PC-9 (cell line): ENCODE measurements around the gene NEDD8. TPM values are rescaled to one million over a fixed set of nuclear protein-coding genes. Genes with fewer than 3 reads are reported as not detected.
A peak's percentile ranks its signal among the peaks of the same experiment; 100 is the strongest.

Experiments
- BruUV-seq: library from RNA; stranded (reverse); fragments of 400-500 nt; replicated peaks from 2 replicates; lab custom pipeline; 2021; lab: Mats Ljungman, UMichigan
- CTCF ChIA-PET: fragments of 300-600 bp; sonication (Branson Sonifier 250); formaldehyde crosslinking; loops from one replicate; lab custom pipeline; 2022; ENCODE audit warnings: antibody characterized with exemption; lab: Charles Lee
- POLR2A ChIA-PET: fragments of 300-600 bp; sonication (Branson Sonifier 250); formaldehyde crosslinking; loops from one replicate; lab custom pipeline; 2022; ENCODE audit warnings: antibody characterized with exemption; ENCODE audit not compliant: unreplicated experiment; lab: Charles Lee
- DNase-seq, 2 experiments: peaks; one replicate each; pipeline versions ENCODE4 v3.0.0 to v3.0.0-alpha.2; 2015 to 2022; ENCODE audit warnings: mixed read lengths in 1 of 2
- H2AFZ ChIP-seq: fragments of 200-600 bp; sonication (generic); 2 replicates; pipeline ENCODE4 v1.8.1; 2017; ENCODE audit warnings: antibody characterized with exemption
- H3F3A ChIP-seq: fragments of 200-600 bp; sonication (generic); 2 replicates; pipeline ENCODE4 v1.8.1; 2017; ENCODE audit warnings: antibody characterized with exemption, mild to moderate bottlenecking, low read depth; ENCODE audit not compliant: insufficient read depth
- H3K27ac ChIP-seq: fragments of 200-600 bp; sonication (generic); 2 replicates; pipeline ENCODE4 v1.6.1; 2016; ENCODE audit warnings: mixed run types
- H3K27me3 ChIP-seq: fragments of 200-600 bp; sonication (generic); 2 replicates; pipeline ENCODE4 v1.6.1; 2016; ENCODE audit warnings: low read depth, mixed run types; ENCODE audit not compliant: insufficient read depth
- H3K36me3 ChIP-seq: fragments of 200-600 bp; sonication (generic); 2 replicates; pipeline ENCODE4 v1.6.1; 2016; ENCODE audit warnings: low read depth, mixed run types
- H3K4me1 ChIP-seq: fragments of 200-600 bp; sonication (generic); replicated peaks from 2 replicates; pipeline ENCODE4 v1.6.1; 2016; ENCODE audit warnings: mixed run types; ENCODE audit not compliant: insufficient read depth
- H3K4me2 ChIP-seq: fragments of 200-600 bp; sonication (generic); 2 replicates; pipeline ENCODE4 v1.6.1; 2017; ENCODE audit warnings: mixed run types
- H3K4me3 ChIP-seq: fragments of 200-600 bp; sonication (generic); 2 replicates; pipeline ENCODE4 v1.6.1; 2016; ENCODE audit warnings: mixed run types
- H3K79me2 ChIP-seq: fragments of 200-600 bp; sonication (generic); 2 replicates; pipeline ENCODE4 v1.6.1; 2017; ENCODE audit warnings: low read depth, mixed run types
- H3K9me2 ChIP-seq: fragments of 200-600 bp; sonication (generic); 2 replicates; pipeline ENCODE4 v1.8.1; 2017; ENCODE audit warnings: mild to moderate bottlenecking; ENCODE audit not compliant: insufficient read depth
- H3K9me3 ChIP-seq: fragments of 200-600 bp; sonication (generic); 2 replicates; pipeline ENCODE4 v1.8.1; 2016; ENCODE audit warnings: low read depth; ENCODE audit not compliant: insufficient read depth
- H4K20me1 ChIP-seq: fragments of 200-600 bp; sonication (generic); 2 replicates; pipeline ENCODE4 v1.8.1; 2017; ENCODE audit not compliant: insufficient read depth
- EZH2 ChIP-seq: fragments of 200-600 bp; sonication (generic); IDR thresholded peaks from 2 replicates; pipeline ENCODE4 v1.8.0; 2017; ENCODE audit warnings: antibody characterized with exemption, low read depth
- intact Hi-C: fragments of 100-400 bp; cut with micrococcal nuclease; formaldehyde crosslinking; loops from one replicate; pipeline ENCODE4 v1.10.0; 2022; ENCODE audit not compliant: unreplicated experiment
- total RNA-seq: library from RNA; stranded (reverse); gene quantifications from 2 replicates; pipeline ENCODE4 v1.2.3, GENCODE V29; 2021
- TF ChIP-seq, protein P1 (sequence below): fragments of 200-600 bp; sonication (generic); conservative IDR thresholded peaks from 2 replicates; pipeline ENCODE4 v1.6.1; 2017; ENCODE audit warnings: mixed run types, antibody characterized with exemption, mild to moderate bottlenecking, moderate library complexity

The NEDD8 gene
- total RNA-seq, 1 experiment from 2014 or later = 179 TPM

GRCh38 chr14:24188251-24189058 is 43.7 kb downstream of the NEDD8 start, which contains the start of gene IPO4:
IPO4 (minus strand) TSS chr14:24188816; CDS start chr14:24188787, 29 bp downstream.
- TSS peak; percentile 76 for BruUV-seq
- intact Hi-C loops = loop anchor here (1.0 kb wide), 1 partner anchor 27 kb away; the partner anchor contains the start of gene IRF9

GRCh38 chr14:24187539-24187915 is 44.6 kb downstream of the NEDD8 start:
- peak overlapping the region; percentile 88 for H3K4me3 ChIP-seq
- no TSS peak for BruUV-seq
- intact Hi-C loops = no loop called here
- POLR2A ChIA-PET = no interaction called here
- H3K9me2 ChIP-seq = no peaks in the 10 kb centered on the region
- CTCF ChIA-PET = no interaction called here
- H3K27ac ChIP-seq = no peak overlapping the region
- no peaks in the 10 kb centered on the region for H3K27me3 ChIP-seq
- H3K9me3 ChIP-seq = no peaks in the 10 kb centered on the region
- H3K4me1 ChIP-seq = peaks cover 11% of the 10 kb centered on the region
- DNase-seq = no peak
- H3K4me2 ChIP-seq = peak overlapping the region; percentile 93
- no peak for TF ChIP-seq EZH2
- TF ChIP-seq, protein P1, sequence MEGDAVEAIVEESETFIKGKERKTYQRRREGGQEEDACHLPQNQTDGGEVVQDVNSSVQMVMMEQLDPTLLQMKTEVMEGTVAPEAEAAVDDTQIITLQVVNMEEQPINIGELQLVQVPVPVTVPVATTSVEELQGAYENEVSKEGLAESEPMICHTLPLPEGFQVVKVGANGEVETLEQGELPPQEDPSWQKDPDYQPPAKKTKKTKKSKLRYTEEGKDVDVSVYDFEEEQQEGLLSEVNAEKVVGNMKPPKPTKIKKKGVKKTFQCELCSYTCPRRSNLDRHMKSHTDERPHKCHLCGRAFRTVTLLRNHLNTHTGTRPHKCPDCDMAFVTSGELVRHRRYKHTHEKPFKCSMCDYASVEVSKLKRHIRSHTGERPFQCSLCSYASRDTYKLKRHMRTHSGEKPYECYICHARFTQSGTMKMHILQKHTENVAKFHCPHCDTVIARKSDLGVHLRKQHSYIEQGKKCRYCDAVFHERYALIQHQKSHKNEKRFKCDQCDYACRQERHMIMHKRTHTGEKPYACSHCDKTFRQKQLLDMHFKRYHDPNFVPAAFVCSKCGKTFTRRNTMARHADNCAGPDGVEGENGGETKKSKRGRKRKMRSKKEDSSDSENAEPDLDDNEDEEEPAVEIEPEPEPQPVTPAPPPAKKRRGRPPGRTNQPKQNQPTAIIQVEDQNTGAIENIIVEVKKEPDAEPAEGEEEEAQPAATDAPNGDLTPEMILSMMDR = no peak
- no peaks in the 10 kb centered on the region for H3K36me3 ChIP-seq
- peaks cover 3% of the 10 kb centered on the region; the same call in 1 of the 2 replicates for H3F3A ChIP-seq
- H2AFZ ChIP-seq = no peak overlapping the region
- H3K79me2 ChIP-seq = peaks cover 17% of the 10 kb centered on the region
- no peaks in the 10 kb centered on the region for H4K20me1 ChIP-seq

More at GRCh38 chr14:24188251-24189058, 43.7 kb downstream of the NEDD8 start, which contains the start of gene IPO4:
- Histone ChIP-seq H3K36me3 (no peaks in the 10 kb centered on the region), H3K4me2 (peak within 1 kb of the TSS; percentile 93), H3K4me1 (peaks cover 11% of the 10 kb centered on the region), H3K4me3 (peak within 1 kb of the TSS; percentile 88), H3K79me2 (peaks cover 17% of the 10 kb centered on the region), H3K9me2 (no peaks in the 10 kb centered on the region), H3F3A (peaks cover 3% of the 10 kb centered on the region; the same call in 1 of the 2 replicates), H3K27me3 (no peaks in the 10 kb centered on the region), H3K9me3 (no peaks in the 10 kb centered on the region), H3K27ac (peak within 1 kb of the TSS; percentile 61), H4K20me1 (no peaks in the 10 kb centered on the region), H2AFZ (peak within 1 kb of the TSS; percentile 77)
- TF ChIP-seq EZH2 = no peak
- TF ChIP-seq, protein P1 = no peak
- CTCF ChIA-PET = interaction anchor here (0.5 to 0.8 kb wide), 2 partner anchors 27 to 154 kb away, joined by 3 read pairs; partner anchors contain the start of gene IRF9
- DNase-seq = peak; percentile 86 to 87
- POLR2A ChIA-PET = interaction anchor here (1.4 kb wide), 1 partner anchor 54 kb away, joined by 8 read pairs; the partner anchor contains the start of gene TINF2

DNA sequence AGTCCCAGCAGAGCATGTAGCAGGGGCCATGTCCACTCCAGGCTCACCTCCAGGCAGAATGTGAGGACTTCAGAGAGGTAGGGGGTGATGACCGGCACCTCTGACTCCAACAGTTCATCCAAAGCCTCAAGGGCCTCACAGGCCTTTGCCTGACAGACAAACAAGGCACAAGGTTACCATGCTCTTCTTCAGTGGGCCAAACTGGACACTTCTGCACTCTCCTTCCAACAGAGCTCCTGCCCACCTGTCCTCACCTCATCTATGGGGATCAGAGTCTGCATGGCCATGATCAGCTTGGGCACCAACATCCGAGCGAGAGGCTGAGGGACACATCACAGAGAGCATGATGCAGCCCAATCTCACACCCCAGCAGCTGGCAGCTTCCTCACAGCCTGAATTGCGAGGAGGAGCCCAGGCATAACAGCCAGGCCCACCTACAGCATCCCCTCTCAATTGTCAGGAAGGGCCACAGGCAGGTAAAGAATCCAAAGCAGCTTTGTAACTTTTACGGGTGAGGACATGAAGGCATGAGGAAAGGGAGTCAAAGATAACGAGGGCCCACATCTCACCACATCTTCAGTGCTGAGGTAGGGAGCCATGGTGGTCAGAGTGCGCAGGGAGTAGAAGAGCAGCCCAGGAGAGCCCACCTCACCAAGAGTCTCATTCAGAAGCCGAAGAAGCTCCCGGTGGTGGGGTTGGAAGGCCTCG is 45.2 kb downstream of the NEDD8 start:
- no TSS peak for BruUV-seq
- Histone ChIP-seq H3K36me3 (no peaks in the 10 kb centered on the region), H3K79me2 (peaks cover 14% of the 10 kb centered on the region), H2AFZ (no peak overlapping the region), H3K4me2 (peak overlapping the region; percentile 93; the same call in 1 of the 2 replicates), H3K9me3 (no peaks in the 10 kb centered on the region), H3K4me3 (no peak overlapping the region), H3F3A (peaks cover 3% of the 10 kb centered on the region; the same call in 1 of the 2 replicates), H3K27me3 (no peaks in the 10 kb centered on the region), H3K27ac (no peak overlapping the region), H3K9me2 (no peaks in the 10 kb centered on the region), H4K20me1 (no peaks in the 10 kb centered on the region), H3K4me1 (peaks cover 11% of the 10 kb centered on the region)
- intact Hi-C loops = no loop called here
- ChIA-PET POLR2A (no interaction called here), CTCF (no interaction called here)
- DNase-seq = no peak
- no peak for TF ChIP-seq EZH2
- TF ChIP-seq, protein P1 = no peak
